ENCODE results near the gene KRTAP10-7. TPM values are rescaled to one million over a fixed set of nuclear protein-coding genes. Genes with fewer than 3 reads are reported as not detected.

The KRTAP10-7 gene
- total and polyA plus RNA-seq, 3 donors from 2014 or later: 0.31 TPM; not detected in 2

DNA sequence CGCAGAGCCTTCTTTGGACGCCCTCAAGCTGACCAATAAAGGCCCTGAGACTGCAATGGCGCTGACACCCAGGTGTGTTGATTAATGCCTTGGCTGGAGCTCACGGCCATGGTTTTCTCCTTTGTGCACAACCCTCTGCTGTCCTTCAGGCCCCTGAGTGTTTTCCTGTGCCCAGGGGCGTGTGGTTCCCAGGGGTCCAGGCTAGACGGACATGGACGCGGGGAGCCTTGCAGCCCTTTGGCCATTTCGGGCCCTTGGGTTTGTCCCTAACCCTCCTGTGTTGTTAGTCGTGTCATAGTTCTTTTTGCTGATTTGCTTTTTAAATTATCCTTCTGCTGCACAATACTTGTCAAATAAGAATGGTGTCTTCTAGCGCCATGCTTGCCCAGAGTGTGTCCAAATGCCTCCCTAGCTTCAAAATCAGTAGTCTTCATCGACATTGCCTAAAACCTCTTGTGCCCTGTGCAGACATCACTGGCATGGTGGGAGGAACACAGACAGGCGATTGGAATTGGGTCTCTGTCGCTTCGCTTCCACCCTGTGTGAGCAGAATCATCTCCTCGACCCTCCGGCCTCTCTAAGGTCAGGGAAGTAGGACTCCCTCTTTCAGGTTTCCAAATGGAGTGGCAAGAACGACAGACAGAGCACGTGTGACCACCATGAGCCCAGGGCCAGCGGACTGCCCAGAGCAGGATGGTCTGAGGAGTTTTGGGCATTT lies 24.9 kb upstream of the KRTAP10-7 start:
- no peak overlapping the region for H3K27ac ChIP-seq
- no peak for DNase-seq
- H3K4me3 ChIP-seq: no peak overlapping the region
- no peaks in the 10 kb centered on the region for H3K27me3 ChIP-seq
- H3K9me3 ChIP-seq: no peaks in the 10 kb centered on the region
- no peaks in the 10 kb centered on the region for H3K4me1 ChIP-seq
- 82 to 83% methylated on average over 19 to 20 of the region's 20 CpGs for WGBS, 2 donors
- intact Hi-C loops (cut with DNase I; ENCODE audit: low total_unique reads): no loop called here
- TF ChIP-seq, protein P1, sequence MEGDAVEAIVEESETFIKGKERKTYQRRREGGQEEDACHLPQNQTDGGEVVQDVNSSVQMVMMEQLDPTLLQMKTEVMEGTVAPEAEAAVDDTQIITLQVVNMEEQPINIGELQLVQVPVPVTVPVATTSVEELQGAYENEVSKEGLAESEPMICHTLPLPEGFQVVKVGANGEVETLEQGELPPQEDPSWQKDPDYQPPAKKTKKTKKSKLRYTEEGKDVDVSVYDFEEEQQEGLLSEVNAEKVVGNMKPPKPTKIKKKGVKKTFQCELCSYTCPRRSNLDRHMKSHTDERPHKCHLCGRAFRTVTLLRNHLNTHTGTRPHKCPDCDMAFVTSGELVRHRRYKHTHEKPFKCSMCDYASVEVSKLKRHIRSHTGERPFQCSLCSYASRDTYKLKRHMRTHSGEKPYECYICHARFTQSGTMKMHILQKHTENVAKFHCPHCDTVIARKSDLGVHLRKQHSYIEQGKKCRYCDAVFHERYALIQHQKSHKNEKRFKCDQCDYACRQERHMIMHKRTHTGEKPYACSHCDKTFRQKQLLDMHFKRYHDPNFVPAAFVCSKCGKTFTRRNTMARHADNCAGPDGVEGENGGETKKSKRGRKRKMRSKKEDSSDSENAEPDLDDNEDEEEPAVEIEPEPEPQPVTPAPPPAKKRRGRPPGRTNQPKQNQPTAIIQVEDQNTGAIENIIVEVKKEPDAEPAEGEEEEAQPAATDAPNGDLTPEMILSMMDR (IDR thresholded peaks at IDR 0.05): no peak
- H3K36me3 ChIP-seq (ENCODE audit: low read depth, missing control alignments): no peaks in the 10 kb centered on the region

DNA sequence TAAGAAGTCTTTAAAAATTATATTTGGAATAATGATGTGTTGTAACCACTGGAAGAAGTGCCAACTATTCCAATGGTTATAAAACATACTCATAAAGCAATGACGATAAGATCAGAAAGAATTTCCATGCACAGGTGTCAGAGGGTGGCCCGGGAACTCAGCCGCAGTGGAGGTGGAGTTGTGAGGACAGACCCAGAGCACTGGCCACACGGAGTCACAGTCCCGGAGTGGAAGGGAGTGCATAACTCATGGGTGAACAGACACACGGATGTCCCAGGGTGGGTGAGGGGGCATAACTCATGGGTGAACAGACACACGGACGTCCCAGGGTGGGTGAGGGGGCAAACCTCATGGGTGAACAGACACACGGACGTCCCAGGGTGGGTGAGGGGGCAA lies 24.4 kb upstream of the KRTAP10-7 start:
- WGBS, 2 donors: 90 to 91% methylated on average over 10 of the region's 10 CpGs

DNA sequence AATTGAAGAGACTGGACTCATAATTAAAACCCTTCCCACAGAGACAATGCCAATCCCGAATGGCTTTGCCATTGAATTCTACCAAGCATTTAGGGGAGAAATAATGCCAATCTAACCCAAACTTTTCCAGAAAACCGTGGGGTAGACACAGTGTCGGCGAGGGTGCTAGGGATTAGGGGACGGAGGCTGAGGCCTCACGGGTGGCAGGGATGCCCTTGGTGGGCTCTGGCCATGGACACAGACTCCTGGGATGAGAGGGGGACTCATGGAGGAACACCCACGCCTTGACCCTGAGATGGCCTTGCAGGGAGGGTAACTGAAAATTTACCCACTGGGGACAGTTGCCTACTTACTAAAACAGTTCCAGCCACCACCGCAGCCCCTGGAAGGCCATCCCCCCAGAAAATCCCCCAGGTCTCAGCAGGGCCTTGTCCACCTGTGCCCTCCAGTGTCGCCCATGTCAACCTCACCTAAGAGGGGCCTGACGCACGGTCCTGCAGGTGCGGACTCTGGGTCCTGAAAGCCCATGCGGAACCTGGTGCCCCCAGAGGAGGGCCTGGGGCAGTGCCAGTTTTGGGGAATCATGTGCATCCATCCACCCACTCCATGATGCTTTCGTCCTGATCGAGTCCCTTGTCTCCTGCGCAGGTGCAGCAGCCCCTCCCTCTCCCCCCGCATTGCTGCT lies 21.9 kb upstream of the KRTAP10-7 start:
- Histone ChIP-seq H3K4me1 (no peaks in the 10 kb centered on the region), H3K27ac (no peak overlapping the region), H3K9me3 (no peaks in the 10 kb centered on the region), H3K4me3 (no peak overlapping the region), H3K27me3 (no peaks in the 10 kb centered on the region), H3K36me3 (ENCODE audit: low read depth, missing control alignments) (no peaks in the 10 kb centered on the region)
- TF ChIP-seq, protein P1 (IDR thresholded peaks at IDR 0.05): no peak
- no peak for TF ChIP-seq POLR2A (IDR thresholded peaks at IDR 0.05)
- intact Hi-C loops (cut with DNase I; ENCODE audit: low total_unique reads): no loop called here
- no peak for DNase-seq
- 93 to 95% methylated on average over 16 to 17 of the region's 17 CpGs for WGBS, 2 donors

More for the DNA sequence above, 24.4 kb upstream of the KRTAP10-7 start:
- intact Hi-C loops (cut with DNase I; ENCODE audit: low total_unique reads): no loop called here
- no peak for DNase-seq
- TF ChIP-seq POLR2A (IDR thresholded peaks at IDR 0.05): no peak
- TF ChIP-seq, protein P1 (IDR thresholded peaks at IDR 0.05): no peak
- Histone ChIP-seq H3K4me1 (no peaks in the 10 kb centered on the region), H3K4me3 (no peak overlapping the region), H3K9me3 (no peaks in the 10 kb centered on the region), H3K27me3 (no peaks in the 10 kb centered on the region), H3K27ac (no peak overlapping the region), H3K36me3 (ENCODE audit: low read depth, missing control alignments) (no peaks in the 10 kb centered on the region)

DNA sequence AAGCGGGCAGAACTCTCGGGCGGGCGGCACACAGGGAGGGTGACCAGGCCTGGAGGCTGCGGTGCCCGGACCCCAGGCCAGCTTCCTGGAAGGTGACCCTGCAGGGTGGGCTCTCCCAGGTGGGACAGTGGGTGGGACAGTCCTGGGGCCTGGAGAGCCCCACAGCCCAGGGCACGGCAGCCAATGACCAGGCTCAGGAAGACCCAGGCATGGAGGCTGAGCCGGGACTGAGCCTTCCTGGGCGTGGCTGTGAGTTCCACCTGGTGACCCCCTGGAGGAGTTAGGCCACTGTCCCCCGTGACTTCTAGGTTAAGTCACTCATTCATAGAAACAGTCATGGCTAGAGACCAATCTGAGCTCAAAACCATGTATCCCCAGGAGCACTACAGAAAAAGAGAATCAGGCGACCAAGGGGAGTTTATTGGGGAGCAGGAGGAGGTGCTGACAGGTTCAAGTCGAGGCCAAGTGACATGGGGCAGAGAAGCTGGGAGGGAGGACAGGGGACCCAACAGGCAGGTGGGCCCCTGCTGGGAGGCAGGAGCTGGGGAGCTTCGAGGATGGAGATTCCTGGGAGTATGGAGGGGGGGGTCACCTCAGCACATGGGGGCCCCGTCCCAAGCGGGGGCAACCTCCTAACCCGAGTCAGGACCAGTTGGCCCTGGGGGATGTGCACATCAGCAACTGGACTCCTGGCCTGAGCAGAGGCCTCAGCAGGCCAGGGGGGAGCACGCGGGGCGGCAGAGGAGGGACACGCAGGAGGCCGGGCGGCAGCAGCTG lies 21.2 kb upstream of the KRTAP10-7 start:
- TF ChIP-seq, protein P1 (IDR thresholded peaks at IDR 0.05): no peak
- TF ChIP-seq POLR2A (IDR thresholded peaks at IDR 0.05): no peak
- Histone ChIP-seq H3K27ac (no peak overlapping the region), H3K4me1 (no peaks in the 10 kb centered on the region), H3K9me3 (no peaks in the 10 kb centered on the region), H3K4me3 (no peak overlapping the region), H3K36me3 (ENCODE audit: low read depth, missing control alignments) (no peaks in the 10 kb centered on the region), H3K27me3 (no peaks in the 10 kb centered on the region)
- no peak for DNase-seq
- 77 to 78% methylated on average over 13 to 22 of the region's 22 CpGs for WGBS, 2 donors
- intact Hi-C loops (cut with DNase I; ENCODE audit: low total_unique reads): no loop called here
